K562 (cell line): Measurements from ENCODE around the gene NF1. TPM values are rescaled to one million over a fixed set of nuclear protein-coding genes. Genes with fewer than 3 reads are reported as not detected.

Experiments used
- MGA ChIP-seq: fragments of 450-650 bp; IDR thresholded peaks from 2 replicates; pipeline ENCODE4 v1.6.1; 2016; ENCODE audit warnings: mild to moderate bottlenecking, moderate library complexity
- polyA plus RNA-seq, 8 experiments: library from polyadenylated mRNA; depleted of rRNA in 4 of 8; stranded (reverse) in 5 of 8; unstranded in 3 of 8; fragments of >200 nt; fragmentation: Nextera tagmentation in 2 of 8; fragmentation: Illumina TruSeq in 1 of 8; extraction: Ambion mirVana in 2 of 8; extraction: Trizol in 1 of 8; gene quantifications; 2 replicates each; pipeline versions ENCODE4 v1.2.1 to v1.2.3, GENCODE V29; 2011 to 2014; ENCODE audit warnings: inconsistent platforms in 1 of 8, missing spikeins in 1 of 8
- total RNA-seq, 7 experiments: library from RNA; depleted of rRNA in 6 of 7; stranded (reverse); fragments of >200 nt in 6 of 7; fragmentation: Illumina TruSeq in 2 of 7; extraction: Trizol in 2 of 7; gene quantifications; 2 replicates each; pipeline versions ENCODE4 v1.2.1 to v1.2.3, GENCODE V29; 2011 to 2021; ENCODE audit warnings: low replicate concordance in 1 of 7

NF1 gene
- total and polyA plus RNA-seq, 9 of the 15 experiments (the other 6 are each of a cell fraction or from before 2014, with no cell fraction given), result 3.4 to 41.9 (median 24.3) TPM

- TF ChIP-seq MGA, result no peak
Observed at GRCh38 chr17:31236137-31236536, 141.4 kb downstream of the NF1 start (continued).
